Pancreas (tissue), 10 donors: Measurements from ENCODE around the gene LRCOL1. TPM values are rescaled to one million over a fixed set of nuclear protein-coding genes. Genes with fewer than 3 reads are reported as not detected.

Source experiments
- ATAC-seq, 4 donors: fragments of 200-7000 bp; cut with Tn5 transposase; one replicate each; pipeline versions ENCODE4 v1.8.0 to v1.9.1; 2020; ENCODE audit warnings: mild to moderate bottlenecking in 4 of 4, moderate library complexity in 4 of 4
- DNase-seq, 6 donors: peaks; one replicate each; pipeline ENCODE4 v3.0.0-alpha.2; 2020
- FAIRE-seq: peaks from 2 replicates; lab custom pipeline; 2012; peaks lifted over from hg19 to GRCh38; lab: Jason Lieb, UNC
- H3K27ac ChIP-seq, 4 donors: fragments of 200-600 bp; sonication (generic); 1 replicate in 3 of 4; 2 replicates in 1 of 4; pipeline versions ENCODE4 v1.5.0 to v1.8.0; 2020
- H3K27me3 ChIP-seq, 4 donors: fragments of 200-600 bp; one replicate each; pipeline ENCODE4 v1.8.0; 2021
- H3K36me3 ChIP-seq, 3 donors: fragments of 200-600 bp; sonication (generic) in 1 of 3; one replicate each; pipeline versions ENCODE4 v1.5.0 to v1.8.0; 2020 to 2021
- H3K4me1 ChIP-seq, 3 donors: fragments of 200-600 bp; one replicate each; pipeline ENCODE4 v1.8.0; 2021
- H3K4me3 ChIP-seq, 4 donors: fragments of 200-600 bp; sonication (generic) in 2 of 4; one replicate each; pipeline versions ENCODE4 v1.5.0 to v1.8.0; 2020 to 2021
- H3K9me3 ChIP-seq, 4 donors: fragments of 200-600 bp; one replicate each; pipeline ENCODE4 v1.8.0; 2021
- WGBS, 2 donors: extraction: QIAGEN DNeasy Blood & Tissue Kit; methylation state at CpG; one replicate each; pipeline ENCODE4 v1.1.7; 2013; 5-methylcytosine and 5-hydroxymethylcytosine counted together
- intact Hi-C, 3 donors: fragments of 100-400 bp; cut with DNase I; formaldehyde crosslinking; loops; one replicate each; pipeline versions ENCODE4 v1.11.1 to v1.14.2; 2022
- polyA plus RNA-seq, 2 donors: library from polyadenylated mRNA; stranded (reverse); fragments of 200-250 nt; gene quantifications; one replicate each; pipeline ENCODE4 v1.2.3, GENCODE V29; 2013
- total RNA-seq, 6 donors: library from RNA; stranded (reverse); fragmentation: NEBNext Ultra II Directional in 4 of 6; extraction: Animal tissue kit (Norgen Biotek cat#: 25700) in 4 of 6; gene quantifications; one replicate each; pipeline versions ENCODE4 v1.2.1 to v1.2.4, GENCODE V29; 2021 to 2023
- TF ChIP-seq, protein P1 (sequence below), 4 donors: fragments of 200-600 bp; sonication (generic) in 3 of 4; IDR thresholded peaks; one replicate each; pipeline versions ENCODE4 v1.5.0 to v1.8.0; 2021; ENCODE audit warnings: antibody characterized with exemption in 4 of 4
- donor health status: healthy with polysubstance abuse.
- donor health status: DM: no; HTN: no; CAD: no; lungs with moderate emphysema.
- donor health status: DM: no; HTN: no; CAD: no.
- donor health status: control.
- donor health status: control.
- donor health status: Bipolar disorder and iron deficiency.
- donor health status: DM: yes; HTN: yes; CAD: no.
- donor health status: DM: no; HTN: no; CAD: no.
- donor health status: DM: no; HTN: no; CAD: no.
- donor health status: DM: yes; HTN: yes; CAD: no.

LRCOL1 gene
- total and polyA plus RNA-seq, 8 donors, result 0.21 TPM; not detected in 7

DNA sequence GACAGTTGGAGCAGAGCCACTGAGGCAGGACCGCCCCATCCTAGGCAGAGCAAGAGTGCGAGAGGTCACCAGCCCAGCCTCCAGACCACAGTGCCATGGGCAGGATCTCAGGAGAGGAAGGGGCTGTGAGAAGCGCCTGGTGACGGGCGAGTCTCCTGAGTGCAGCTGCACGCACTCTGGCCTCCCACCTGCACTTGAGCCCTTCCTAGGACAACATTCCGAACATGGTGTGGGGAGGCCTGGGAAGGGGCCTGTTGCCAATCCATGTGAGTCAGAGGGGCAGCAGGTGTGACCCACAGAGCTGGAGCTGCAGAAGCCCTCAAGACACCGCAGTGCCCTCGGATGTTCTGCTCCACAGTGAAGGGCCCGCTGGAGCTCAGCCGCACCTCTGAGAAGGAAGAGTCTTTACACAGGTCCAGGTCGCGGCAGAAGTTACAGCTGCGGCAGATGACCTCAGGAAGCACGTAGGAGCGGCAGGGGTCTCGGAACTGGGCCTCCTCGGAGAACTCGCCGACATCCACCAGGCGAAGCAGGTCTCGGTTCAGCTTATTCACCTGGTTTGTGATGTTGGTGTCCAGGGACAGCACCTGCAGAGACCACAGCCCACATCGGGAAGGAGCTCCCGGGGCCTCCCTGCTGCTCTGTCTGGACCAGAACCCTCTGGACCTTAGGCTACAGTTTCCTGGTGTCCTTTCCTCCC, 15.5 kb upstream of the LRCOL1 start:
- no peak overlapping the region for H3K4me3 ChIP-seq
- FAIRE-seq (no peak), ATAC-seq (no peak), DNase-seq (peak in 1 of 6 donors; percentile 49)
- no peaks in the 10 kb centered on the region for H3K4me1 ChIP-seq
- 95 to 98% methylated on average over 24 of the region's 24 CpGs for WGBS, 2 donors
- H3K27me3 ChIP-seq, result no peaks in the 10 kb centered on the region
- no peak overlapping the region for H3K27ac ChIP-seq
- no peaks in the 10 kb centered on the region for H3K9me3 ChIP-seq
- peaks cover 0 to 4% (median 0%) of the 10 kb centered on the region in 3 donors for H3K36me3 ChIP-seq
- intact Hi-C loops, result loop anchor here in 1 of 3 donors (10.0 kb wide), 1 partner anchor 221 kb away; no protein-coding TSS in a partner anchor
- TF ChIP-seq, protein P1, sequence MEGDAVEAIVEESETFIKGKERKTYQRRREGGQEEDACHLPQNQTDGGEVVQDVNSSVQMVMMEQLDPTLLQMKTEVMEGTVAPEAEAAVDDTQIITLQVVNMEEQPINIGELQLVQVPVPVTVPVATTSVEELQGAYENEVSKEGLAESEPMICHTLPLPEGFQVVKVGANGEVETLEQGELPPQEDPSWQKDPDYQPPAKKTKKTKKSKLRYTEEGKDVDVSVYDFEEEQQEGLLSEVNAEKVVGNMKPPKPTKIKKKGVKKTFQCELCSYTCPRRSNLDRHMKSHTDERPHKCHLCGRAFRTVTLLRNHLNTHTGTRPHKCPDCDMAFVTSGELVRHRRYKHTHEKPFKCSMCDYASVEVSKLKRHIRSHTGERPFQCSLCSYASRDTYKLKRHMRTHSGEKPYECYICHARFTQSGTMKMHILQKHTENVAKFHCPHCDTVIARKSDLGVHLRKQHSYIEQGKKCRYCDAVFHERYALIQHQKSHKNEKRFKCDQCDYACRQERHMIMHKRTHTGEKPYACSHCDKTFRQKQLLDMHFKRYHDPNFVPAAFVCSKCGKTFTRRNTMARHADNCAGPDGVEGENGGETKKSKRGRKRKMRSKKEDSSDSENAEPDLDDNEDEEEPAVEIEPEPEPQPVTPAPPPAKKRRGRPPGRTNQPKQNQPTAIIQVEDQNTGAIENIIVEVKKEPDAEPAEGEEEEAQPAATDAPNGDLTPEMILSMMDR (IDR thresholded peaks at IDR 0.05), result no peak

DNA sequence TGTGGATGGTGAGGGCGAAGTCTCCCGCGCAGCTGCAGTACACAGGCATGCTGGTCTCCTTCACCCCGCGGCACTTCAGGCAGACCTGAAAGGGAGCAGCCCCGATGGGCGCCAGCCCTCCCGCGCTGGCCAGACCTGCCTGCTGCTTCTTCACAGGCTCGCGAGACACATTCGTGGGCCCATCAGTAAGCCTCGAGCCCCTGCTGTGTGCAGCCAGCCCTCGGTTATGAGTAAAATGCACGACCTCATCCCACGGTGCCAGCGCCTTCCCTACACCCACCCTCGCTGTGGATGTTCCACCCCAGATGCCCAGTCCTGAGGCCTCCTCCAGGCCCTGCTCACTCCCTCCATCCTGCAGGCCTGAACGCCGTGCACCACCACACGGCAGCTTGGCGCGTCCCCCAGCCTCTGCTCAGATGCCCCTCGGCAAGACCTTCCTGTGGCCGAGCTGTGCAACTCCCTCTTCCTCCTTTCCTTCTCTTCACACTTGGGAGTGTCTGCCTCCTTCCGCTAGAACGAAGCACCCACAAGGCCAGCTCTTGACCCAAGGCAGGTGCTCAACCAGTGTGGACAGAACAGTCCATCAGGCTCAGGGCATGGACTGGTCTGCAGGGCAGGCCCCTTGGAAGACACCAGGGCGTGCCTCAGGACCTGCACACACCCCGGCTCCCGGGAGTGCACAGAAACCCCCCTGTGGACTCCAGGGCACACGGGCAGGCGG, 14.7 kb upstream of the LRCOL1 start:
- Histone ChIP-seq H3K4me3 (no peak overlapping the region), H3K27me3 (no peaks in the 10 kb centered on the region), H3K9me3 (no peaks in the 10 kb centered on the region), H3K36me3 (no peaks in the 10 kb centered on the region), H3K4me1 (no peaks in the 10 kb centered on the region), H3K27ac (no peak overlapping the region)
- DNase-seq, result peak in 1 of 6 donors; percentile 59
- no peak for FAIRE-seq
- no peak for ATAC-seq
- intact Hi-C loops, result loop anchor here in 1 of 3 donors (10.0 kb wide), 1 partner anchor 220 kb away; no protein-coding TSS in a partner anchor
- TF ChIP-seq, protein P1 (IDR thresholded peaks at IDR 0.05), result no peak
- WGBS, 2 donors, result 93 to 95% methylated on average over 32 of the region's 32 CpGs

DNA sequence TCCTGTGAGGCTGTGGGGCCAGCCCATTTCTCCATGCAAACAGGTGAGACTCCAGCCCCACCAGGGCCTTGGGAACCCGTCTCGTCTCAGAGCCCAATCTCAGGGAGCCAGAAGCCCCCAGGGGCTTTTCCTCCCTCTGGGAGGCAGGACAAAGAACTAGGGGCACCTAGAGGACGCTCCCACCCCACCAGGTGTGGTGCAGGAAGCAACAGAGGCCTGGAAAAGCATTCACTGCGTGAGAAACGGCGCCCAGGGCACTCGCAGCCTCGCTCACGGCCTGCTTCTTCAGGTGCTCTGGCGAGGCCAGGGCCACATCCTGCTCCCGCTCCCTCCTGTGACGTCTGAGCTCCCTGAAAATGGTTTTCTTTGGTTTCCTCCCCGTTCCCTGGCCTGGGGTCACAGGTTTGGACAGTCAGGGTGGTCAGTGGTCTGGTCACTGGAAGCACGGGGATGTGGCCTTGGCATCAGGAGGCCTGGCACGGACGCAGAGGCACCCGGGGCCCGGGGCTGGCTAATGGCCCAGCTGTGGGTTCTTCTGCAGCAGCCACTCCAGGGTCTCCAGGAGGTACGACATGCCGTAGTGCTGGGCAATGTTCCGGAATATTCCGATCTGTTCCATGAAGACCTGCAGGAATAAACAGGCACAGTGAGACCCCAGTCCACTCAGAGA, 13.9 kb upstream of the LRCOL1 start:
- DNase-seq, result peak in 1 of 6 donors; percentile 48
- TF ChIP-seq, protein P1 (IDR thresholded peaks at IDR 0.05), result no peak
- Histone ChIP-seq H3K9me3 (no peaks in the 10 kb centered on the region), H3K4me1 (no peaks in the 10 kb centered on the region), H3K27me3 (peaks cover 0 to 5% (median 0%) of the 10 kb centered on the region in 4 donors), H3K4me3 (no peak overlapping the region), H3K27ac (no peak overlapping the region), H3K36me3 (no peaks in the 10 kb centered on the region)
- intact Hi-C loops, result loop anchor here in 1 of 3 donors (10.0 kb wide), 1 partner anchor 220 kb away; no protein-coding TSS in a partner anchor
- 95% methylated on average over 22 of the region's 22 CpGs for WGBS, 2 donors
- no peak for FAIRE-seq
- ATAC-seq, result no peak

DNA sequence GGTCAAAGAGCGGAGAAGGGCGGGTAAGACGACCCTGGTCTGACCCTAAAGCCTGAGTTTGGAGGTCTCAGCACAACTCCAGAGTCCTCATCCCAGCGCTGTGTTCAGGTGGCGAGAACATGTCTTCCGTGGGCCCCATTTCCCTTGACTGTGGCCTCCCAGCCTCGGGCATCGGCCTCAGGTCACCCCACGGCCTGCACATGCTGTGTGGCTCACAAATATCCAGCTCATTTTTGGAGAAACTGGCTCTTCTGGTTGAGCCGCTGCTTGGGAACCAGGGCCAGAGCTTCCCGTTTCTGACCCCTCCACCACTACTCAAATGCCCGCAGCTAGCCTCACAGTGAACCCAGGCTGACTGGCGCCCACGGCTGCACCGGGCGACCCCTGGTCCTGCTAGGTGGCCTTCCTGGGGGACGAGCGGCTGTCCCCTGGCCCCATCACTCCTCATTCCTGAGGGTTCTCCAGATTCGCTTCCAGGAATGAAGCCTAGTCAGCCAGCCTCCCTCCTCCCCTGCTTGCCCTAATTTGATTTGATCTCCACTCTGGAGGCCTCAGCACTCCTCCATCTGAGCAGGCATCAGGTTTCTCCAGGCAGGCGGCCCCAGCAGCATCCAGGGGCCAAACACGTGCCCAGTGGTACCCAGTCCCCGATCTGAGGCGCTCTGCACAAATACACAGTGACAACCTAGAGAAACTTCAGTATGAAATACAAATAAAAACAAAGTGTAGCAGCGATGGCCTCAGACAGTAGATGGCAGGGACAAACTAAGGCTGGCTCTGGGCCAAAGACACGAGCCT, 12.9 kb upstream of the LRCOL1 start:
- H3K4me3 ChIP-seq, result no peak overlapping the region
- H3K9me3 ChIP-seq, result no peaks in the 10 kb centered on the region
- ATAC-seq (no peak), DNase-seq (peak in 1 of 6 donors; percentile 52), FAIRE-seq (no peak)
- H3K4me1 ChIP-seq, result no peaks in the 10 kb centered on the region
- no peak overlapping the region for H3K27ac ChIP-seq
- WGBS, 2 donors, result 82 to 87% methylated on average over 25 of the region's 25 CpGs
- H3K27me3 ChIP-seq, result peaks cover 0 to 6% (median 0%) of the 10 kb centered on the region in 4 donors
- intact Hi-C loops, result loop anchor here in 1 of 3 donors (10.0 kb wide), 1 partner anchor 218 kb away; no protein-coding TSS in a partner anchor
- TF ChIP-seq, protein P1 (IDR thresholded peaks at IDR 0.05), result no peak
- H3K36me3 ChIP-seq, result no peaks in the 10 kb centered on the region
